SK-N-SH (cell line): ENCODE data around the gene CRACR2A. TPM values are rescaled to one million over a fixed set of nuclear protein-coding genes. Genes with fewer than 3 reads are reported as not detected.

Source experiments
- CTCF ChIA-PET: fragments of 300-600, 350-600 bp; formaldehyde crosslinking; extraction: SDS; loops from one replicate; lab custom pipeline; 2021; lab: Yijun Ruan, JAX
- POLR2A ChIA-PET: fragments of 350-600 bp; sonication (Branson Sonifier 250); formaldehyde crosslinking; extraction: SDS; loops from one replicate; lab custom pipeline; 2020; ENCODE audit warnings: antibody characterized with exemption, inconsistent platforms; lab: Yijun Ruan, JAX
- DNase-seq: peaks from one replicate; pipeline ENCODE4 v3.0.0; 2012
- H2AFZ ChIP-seq: fragments of 200-600 bp; sonication (generic); 2 replicates; pipeline ENCODE4 v1.8.1; 2016; ENCODE audit warnings: antibody characterized with exemption, mild to moderate bottlenecking, low read depth
- H3F3A ChIP-seq: fragments of 200-600 bp; sonication (generic); replicated peaks from 2 replicates; pipeline ENCODE3; 2016; ENCODE audit warnings: antibody characterized with exemption, mild to moderate bottlenecking; ENCODE audit not compliant: insufficient read depth
- H3K27ac ChIP-seq, 2 experiments: fragments of 200-500 bp in 1 of 2; fragments of 200-600 bp in 1 of 2; sonication (Bioruptor generic) in 1 of 2; sonication (generic), shearing (Covaris generic) in 1 of 2; 2 replicates each; pipeline versions ENCODE4 v1.5.1 to v1.6.1; 2014 to 2016; ENCODE audit warnings: low read depth in 2 of 2, inconsistent platforms in 1 of 2, low read length in 1 of 2, mild to moderate bottlenecking in 1 of 2, mixed read lengths in 1 of 2
- H3K27me3 ChIP-seq: fragments of 200-600 bp; sonication (generic), shearing (Covaris generic); 2 replicates; pipeline ENCODE4 v1.6.1; 2016; ENCODE audit warnings: mixed run types; ENCODE audit not compliant: insufficient read depth
- H3K36me3 ChIP-seq, 2 experiments: fragments of 200-500 bp in 1 of 2; fragments of 200-600 bp in 1 of 2; sonication (Bioruptor generic) in 1 of 2; sonication (generic) in 1 of 2; replicated peaks in 1 of 2; 2 replicates each; pipeline versions ENCODE3 to v1.5.1; 2014 to 2016; ENCODE audit warnings: low read length in 1 of 2, mild to moderate bottlenecking in 1 of 2; ENCODE audit not compliant: insufficient read depth in 2 of 2, control insufficient read depth in 1 of 2
- H3K4me1 ChIP-seq, 2 experiments: fragments of 200-500 bp in 1 of 2; fragments of 200-600 bp in 1 of 2; sonication (Bioruptor generic) in 1 of 2; sonication (generic), shearing (Covaris generic) in 1 of 2; 2 replicates each; pipeline versions ENCODE4 v1.5.1 to v1.6.1; 2014 to 2016; ENCODE audit warnings: low read depth in 1 of 2, low read length in 1 of 2, mixed run types in 1 of 2; ENCODE audit not compliant: insufficient read depth in 2 of 2, control insufficient read depth in 1 of 2
- H3K4me2 ChIP-seq: fragments of 200-600 bp; sonication (generic), shearing (Covaris generic); 2 replicates; pipeline ENCODE4 v1.6.1; 2017; ENCODE audit warnings: mixed run types
- H3K4me3 ChIP-seq, 2 experiments: fragments of 200-500 bp in 1 of 2; fragments of 200-600 bp in 1 of 2; sonication (Bioruptor generic) in 1 of 2; sonication (generic), shearing (Covaris generic) in 1 of 2; 2 replicates each; pipeline versions ENCODE4 v1.5.1 to v1.8.1; 2014 to 2016; ENCODE audit warnings: low read depth in 2 of 2, inconsistent platforms in 1 of 2, low read length in 1 of 2, mild to moderate bottlenecking in 1 of 2, mixed read lengths in 1 of 2, moderate library complexity in 1 of 2
- H3K79me2 ChIP-seq: fragments of 200-600 bp; sonication (generic); 2 replicates; pipeline ENCODE4 v1.8.1; 2017; ENCODE audit warnings: mild to moderate bottlenecking; ENCODE audit not compliant: insufficient read depth
- H3K9ac ChIP-seq: fragments of 200-600 bp; sonication (generic); 2 replicates; pipeline ENCODE4 v1.6.1; 2017; ENCODE audit warnings: mixed run types
- H3K9me2 ChIP-seq: fragments of 200-600 bp; sonication (generic); 2 replicates; pipeline ENCODE4 v1.6.1; 2017; ENCODE audit warnings: mixed run types
- H3K9me3 ChIP-seq: fragments of 200-600 bp; sonication (generic); 2 replicates; pipeline ENCODE4 v1.6.1; 2017; ENCODE audit warnings: mixed run types, mild to moderate bottlenecking, moderate library complexity
- H4K20me1 ChIP-seq: fragments of 200-600 bp; sonication (generic); 2 replicates; pipeline ENCODE4 v1.6.1; 2017; ENCODE audit warnings: mild to moderate bottlenecking, mixed run types; ENCODE audit not compliant: insufficient read depth
- CHD2 ChIP-seq: fragments of 150-350 bp; IDR thresholded peaks from 2 replicates; pipeline ENCODE4 v1.6.1; 2018; ENCODE audit warnings: low read length; ENCODE audit not compliant: partially characterized antibody
- ELF1 ChIP-seq: IDR thresholded peaks from 2 replicates; pipeline ENCODE4 v1.4.0; 2012
- EP300 ChIP-seq, 2 experiments: IDR thresholded peaks; 2 replicates each; pipeline versions ENCODE4 v1.4.0 to v1.6.1; 2012; ENCODE audit warnings: borderline replicate concordance in 1 of 2, low read depth in 1 of 2, low read length in 1 of 2
- FOSL2 ChIP-seq: IDR thresholded peaks from 2 replicates; pipeline ENCODE4 v1.4.0; 2012; ENCODE audit warnings: low read depth, mild to moderate bottlenecking, moderate library complexity, borderline replicate concordance
- GATA2 ChIP-seq: sonication (generic); formaldehyde crosslinking; IDR thresholded peaks from 2 replicates; pipeline ENCODE4 v1.5.0; 2020; ENCODE audit warnings: mild to moderate bottlenecking, missing genetic modification reagents
- MAX ChIP-seq: IDR thresholded peaks from 2 replicates; pipeline ENCODE4 v1.4.0; 2012; ENCODE audit warnings: low read depth
- MEF2A ChIP-seq: IDR thresholded peaks from 2 replicates; pipeline ENCODE4 v1.4.0; 2012; ENCODE audit warnings: low read depth, borderline replicate concordance
- MXI1 ChIP-seq: IDR thresholded peaks from 2 replicates; pipeline ENCODE4 v1.6.1; 2012; ENCODE audit warnings: mild to moderate bottlenecking, low read depth, low read length, improper control_type of control experiment
- NFIC ChIP-seq: IDR thresholded peaks from 2 replicates; pipeline ENCODE4 v1.4.0; 2012; ENCODE audit warnings: borderline replicate concordance
- PBX3 ChIP-seq: IDR thresholded peaks from 2 replicates; pipeline ENCODE4; 2012
- POLR2AphosphoS5 ChIP-seq: IDR thresholded peaks from 2 replicates; pipeline ENCODE4 v1.6.1; 2012; ENCODE audit warnings: low read depth, low read length
- RAD21 ChIP-seq: IDR thresholded peaks from 2 replicates; pipeline ENCODE4 v1.6.1; 2012; ENCODE audit warnings: mild to moderate bottlenecking, low read length
- RXRA ChIP-seq: IDR thresholded peaks from 2 replicates; pipeline ENCODE4 v1.4.0; 2012; ENCODE audit warnings: low read depth, mild to moderate bottlenecking, borderline replicate concordance
- SIN3A ChIP-seq: IDR thresholded peaks from 2 replicates; pipeline ENCODE4 v1.6.1; 2012; ENCODE audit warnings: low read depth, mild to moderate bottlenecking, low read length, moderate library complexity, borderline replicate concordance
- SMC3 ChIP-seq: IDR thresholded peaks from 2 replicates; pipeline ENCODE4 v1.6.1; 2012; ENCODE audit warnings: low read depth, low read length, improper control_type of control experiment
- TCF12 ChIP-seq: IDR thresholded peaks from 2 replicates; pipeline ENCODE4 v1.4.0; 2012
- ZBTB33 ChIP-seq: IDR thresholded peaks from 2 replicates; pipeline ENCODE4 v1.4.0; 2012; ENCODE audit warnings: low read depth, borderline replicate concordance
- WGBS: methylation state at CpG from one replicate; pipeline ENCODE4 v1.1.6; 2017; ENCODE audit warnings: low lambda C conversion rate; 5-methylcytosine and 5-hydroxymethylcytosine counted together
- polyA plus RNA-seq, 3 experiments: library from polyadenylated mRNA; depleted of rRNA; stranded (reverse); fragments of >200 nt; gene quantifications; 2 replicates each; pipeline ENCODE4 v1.2.3, GENCODE V29; 2012
- TF ChIP-seq, protein P1 (sequence below): fragments of 150-350 bp; IDR thresholded peaks from 2 replicates; pipeline ENCODE4 v1.6.1; 2017; ENCODE audit warnings: antibody characterized with exemption, low read length, low read depth, borderline replicate concordance
- TF ChIP-seq, protein P2 (sequence below): fragments of 150-350 bp; IDR thresholded peaks from 2 replicates; pipeline ENCODE4 v1.6.1; 2016; ENCODE audit warnings: mild to moderate bottlenecking, low read depth, low read length

The CRACR2A gene
- polyA plus RNA-seq, 1 of the 3 experiments (the other 2 are of a cell fraction) = 0.12 TPM

DNA sequence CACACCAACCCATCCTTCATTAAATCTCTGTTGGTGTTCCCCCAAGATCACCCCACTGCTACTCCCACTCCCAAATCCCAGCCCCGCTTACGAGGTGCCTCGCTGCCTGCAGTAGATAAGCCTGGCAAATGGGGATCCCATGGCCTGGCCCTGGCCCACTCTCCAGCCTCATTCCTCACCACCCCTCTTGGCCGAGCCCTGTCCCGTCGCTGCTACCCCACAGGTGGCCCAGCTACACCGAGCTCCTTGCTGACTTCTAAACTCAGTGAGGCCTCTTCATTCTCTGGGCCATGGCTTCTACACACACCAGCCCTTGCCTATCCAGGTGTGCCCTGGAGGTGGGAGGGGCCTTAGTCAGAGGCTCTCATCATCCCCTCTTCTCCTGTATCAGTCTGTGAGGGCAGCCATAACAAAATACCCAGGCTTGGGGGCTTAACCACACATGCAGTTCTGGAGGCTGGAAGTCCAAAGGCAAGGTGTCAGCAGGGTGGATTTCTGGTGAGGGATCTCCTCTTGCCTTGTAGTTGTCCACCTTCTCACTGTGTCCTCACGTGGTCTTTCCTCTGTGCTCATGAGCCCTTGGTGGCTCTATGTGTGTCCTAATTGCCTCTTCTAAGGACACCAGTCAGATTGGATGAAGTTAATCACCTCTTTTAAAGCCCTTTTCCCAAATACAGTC, 169.1 kb downstream of the CRACR2A start:
- no peaks in the 10 kb centered on the region for H3K9me3 ChIP-seq
- H2AFZ ChIP-seq = no peak overlapping the region
- DNase-seq = no peak
- H3K4me2 ChIP-seq = no peak overlapping the region
- no peaks in the 10 kb centered on the region for H3K9me2 ChIP-seq
- no peaks in the 10 kb centered on the region for H3K4me1 ChIP-seq
- H3K27me3 ChIP-seq = no peaks in the 10 kb centered on the region; the same call in 1 of the 2 replicates
- H3K36me3 ChIP-seq = no peaks in the 10 kb centered on the region
- H3K79me2 ChIP-seq = no peaks in the 10 kb centered on the region
- H3K27ac ChIP-seq = no peak overlapping the region
- TF ChIP-seq RXRA (no peak), NFIC (no peak), MEF2A (no peak), EP300 (IDR thresholded peaks at IDR 0.05; ENCODE audit: borderline replicate concordance in 1 of 2, low read depth in 1 of 2, low read length in 1 of 2) (no peak), POLR2AphosphoS5 (no peak), RAD21 (no peak), MAX (no peak), ELF1 (no peak), TCF12 (no peak), MXI1 (no peak), ZBTB33 (no peak), FOSL2 (no peak), GATA2 (CRISPR knock-in tag) (no peak), SMC3 (no peak), CHD2 (no peak), PBX3 (no peak), SIN3A (no peak)
- TF ChIP-seq, protein P1, sequence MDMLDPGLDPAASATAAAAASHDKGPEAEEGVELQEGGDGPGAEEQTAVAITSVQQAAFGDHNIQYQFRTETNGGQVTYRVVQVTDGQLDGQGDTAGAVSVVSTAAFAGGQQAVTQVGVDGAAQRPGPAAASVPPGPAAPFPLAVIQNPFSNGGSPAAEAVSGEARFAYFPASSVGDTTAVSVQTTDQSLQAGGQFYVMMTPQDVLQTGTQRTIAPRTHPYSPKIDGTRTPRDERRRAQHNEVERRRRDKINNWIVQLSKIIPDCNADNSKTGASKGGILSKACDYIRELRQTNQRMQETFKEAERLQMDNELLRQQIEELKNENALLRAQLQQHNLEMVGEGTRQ = no peak
- TF ChIP-seq, protein P2, sequence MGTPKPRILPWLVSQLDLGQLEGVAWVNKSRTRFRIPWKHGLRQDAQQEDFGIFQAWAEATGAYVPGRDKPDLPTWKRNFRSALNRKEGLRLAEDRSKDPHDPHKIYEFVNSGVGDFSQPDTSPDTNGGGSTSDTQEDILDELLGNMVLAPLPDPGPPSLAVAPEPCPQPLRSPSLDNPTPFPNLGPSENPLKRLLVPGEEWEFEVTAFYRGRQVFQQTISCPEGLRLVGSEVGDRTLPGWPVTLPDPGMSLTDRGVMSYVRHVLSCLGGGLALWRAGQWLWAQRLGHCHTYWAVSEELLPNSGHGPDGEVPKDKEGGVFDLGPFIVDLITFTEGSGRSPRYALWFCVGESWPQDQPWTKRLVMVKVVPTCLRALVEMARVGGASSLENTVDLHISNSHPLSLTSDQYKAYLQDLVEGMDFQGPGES = no peak
- TF ChIP-seq, all 33 proteins: peak for 0
- Histone ChIP-seq H3F3A (no peaks in the 10 kb centered on the region), H3K9ac (no peak overlapping the region), H4K20me1 (no peaks in the 10 kb centered on the region), H3K4me3 (no peak overlapping the region)
- ChIA-PET CTCF (no interaction called here), POLR2A (no interaction called here)
- 38% methylated on average over 8 of the region's 8 CpGs for WGBS
